Hepatocyte (in vitro differentiated cells): ENCODE data around the gene CDYL. TPM values are rescaled to one million over a fixed set of nuclear protein-coding genes. Genes with fewer than 3 reads are reported as not detected.

ENCODE experiments used
- DNase-seq: peaks from one replicate; pipeline ENCODE4 v3.0.0-alpha.2; 2016; ENCODE audit warnings: low spot score
- H2AFZ ChIP-seq: fragments of 200-600 bp; sonication (generic); 2 replicates; pipeline ENCODE4 v1.6.0; 2016; ENCODE audit warnings: antibody characterized with exemption, mild to moderate bottlenecking
- H3K27ac ChIP-seq: fragments of 200-600 bp; sonication (generic); 2 replicates; pipeline ENCODE4 v1.5.1; 2016; ENCODE audit warnings: mild to moderate bottlenecking
- H3K27me3 ChIP-seq: fragments of 200-600 bp; sonication (generic); 2 replicates; pipeline ENCODE4 v1.6.1; 2016
- H3K36me3 ChIP-seq: fragments of 200-600 bp; sonication (generic); replicated peaks from 2 replicates; pipeline ENCODE4 v1.5.1; 2016; ENCODE audit warnings: low read depth; ENCODE audit not compliant: insufficient read depth
- H3K4me1 ChIP-seq: fragments of 200-600 bp; sonication (generic); 2 replicates; pipeline ENCODE4 v1.5.1; 2016; ENCODE audit warnings: mild to moderate bottlenecking, moderate library complexity; ENCODE audit not compliant: insufficient read depth
- H3K4me2 ChIP-seq: fragments of 200-600 bp; sonication (generic); 2 replicates; pipeline ENCODE4 v1.6.0; 2016
- H3K4me3 ChIP-seq: fragments of 200-600 bp; sonication (generic); 2 replicates; pipeline ENCODE4 v1.5.1; 2016; ENCODE audit warnings: mild to moderate bottlenecking
- H3K79me2 ChIP-seq: fragments of 200-600 bp; sonication (generic); 2 replicates; pipeline ENCODE4 v1.6.0; 2017; ENCODE audit warnings: mild to moderate bottlenecking
- H3K9me2 ChIP-seq: fragments of 200-600 bp; sonication (generic); replicated peaks from 2 replicates; pipeline ENCODE4 v1.6.0; 2017; ENCODE audit warnings: mild to moderate bottlenecking; ENCODE audit not compliant: insufficient read depth
- H3K9me3 ChIP-seq: fragments of 200-600 bp; sonication (generic); 2 replicates; pipeline ENCODE4 v1.5.1; 2016; ENCODE audit warnings: low read depth, mild to moderate bottlenecking
- H4K20me1 ChIP-seq: fragments of 200-600 bp; sonication (generic); 2 replicates; pipeline ENCODE4 v1.6.0; 2016; ENCODE audit warnings: mild to moderate bottlenecking; ENCODE audit not compliant: insufficient read depth, poor library complexity, severe bottlenecking
- EZH2 ChIP-seq: fragments of 200-600 bp; sonication (generic); IDR thresholded peaks from 2 replicates; pipeline ENCODE4 v1.6.1; 2016; ENCODE audit warnings: antibody characterized with exemption, mild to moderate bottlenecking, borderline replicate concordance
- EZH2phosphoT487 ChIP-seq: fragments of 200-600 bp; sonication (generic); IDR thresholded peaks from one replicate; pipeline ENCODE4 v1.6.1; 2018; ENCODE audit warnings: antibody characterized with exemption, mild to moderate bottlenecking, low read depth, moderate library complexity; ENCODE audit not compliant: unreplicated experiment, severe bottlenecking
- WGBS: methylation state at CpG from one replicate; pipeline ENCODE4 v1.1.6; 2016; ENCODE audit warnings: low lambda C conversion rate; ENCODE audit errors: missing lambda C conversion rate; 5-methylcytosine and 5-hydroxymethylcytosine counted together
- polyA plus RNA-seq: library from polyadenylated mRNA; unstranded; fragments of >200 nt; fragmentation: Nextera tagmentation; extraction: Ambion mirVana; gene quantifications from 2 replicates; pipeline ENCODE4 v1.2.1, GENCODE V29; 2016
- total RNA-seq: library from RNA; depleted of rRNA; stranded (reverse); fragments of >200 nt; gene quantifications from 2 replicates; pipeline ENCODE4 v1.2.3, GENCODE V29; 2014
- TF ChIP-seq, protein P1 (sequence below): fragments of 200-600 bp; sonication (generic); IDR thresholded peaks from 2 replicates; pipeline ENCODE4 v1.5.1; 2016; ENCODE audit warnings: antibody characterized with exemption, mild to moderate bottlenecking; ENCODE audit not compliant: poor library complexity

The CDYL gene
- total and polyA plus RNA-seq, 2 experiments from 2014 or later = 25.3 to 30.4 TPM

DNA sequence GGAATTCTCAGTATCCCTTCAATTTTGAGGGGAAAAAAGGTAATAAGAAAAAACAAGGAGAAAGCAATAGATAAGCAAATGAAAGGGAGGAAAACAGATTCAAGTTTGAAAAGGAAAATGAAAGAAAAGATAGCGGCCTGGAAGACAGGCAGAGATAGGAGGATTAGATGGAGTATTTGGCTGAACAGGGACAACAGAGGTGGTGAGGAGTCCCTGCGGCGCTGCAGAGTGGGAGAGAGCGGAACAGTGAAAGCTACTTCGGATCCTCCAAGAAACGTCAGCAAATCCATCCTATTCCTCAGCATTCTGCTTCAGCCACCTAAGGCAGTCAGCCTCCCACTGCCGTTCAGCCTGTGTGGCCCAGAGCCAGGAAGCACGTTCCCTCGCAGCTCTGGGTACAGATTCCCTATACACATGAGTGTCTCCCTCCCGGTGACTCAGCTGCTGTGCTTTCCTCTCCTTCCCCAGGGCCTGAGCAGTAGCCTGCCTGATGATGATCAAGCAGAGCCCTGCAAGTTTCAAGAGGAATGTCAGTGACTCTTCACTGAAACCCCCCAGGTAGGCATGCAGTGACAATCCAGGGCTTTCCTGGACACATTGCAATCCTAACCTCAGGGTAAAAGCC, 43.4 kb upstream of the CDYL start:
- Histone ChIP-seq H3K4me2 (peak overlapping the region; percentile 66), H3K4me1 (peaks cover 3% of the 10 kb centered on the region), H3K79me2 (no peaks in the 10 kb centered on the region), H3K36me3 (no peaks in the 10 kb centered on the region), H4K20me1 (no peaks in the 10 kb centered on the region), H3K9me2 (no peaks in the 10 kb centered on the region), H2AFZ (no peak overlapping the region), H3K9me3 (no peaks in the 10 kb centered on the region), H3K27me3 (no peaks in the 10 kb centered on the region), H3K4me3 (no peak overlapping the region), H3K27ac (no peak overlapping the region)
- DNase-seq = peak; percentile 84
- no peak for TF ChIP-seq EZH2
- TF ChIP-seq, protein P1, sequence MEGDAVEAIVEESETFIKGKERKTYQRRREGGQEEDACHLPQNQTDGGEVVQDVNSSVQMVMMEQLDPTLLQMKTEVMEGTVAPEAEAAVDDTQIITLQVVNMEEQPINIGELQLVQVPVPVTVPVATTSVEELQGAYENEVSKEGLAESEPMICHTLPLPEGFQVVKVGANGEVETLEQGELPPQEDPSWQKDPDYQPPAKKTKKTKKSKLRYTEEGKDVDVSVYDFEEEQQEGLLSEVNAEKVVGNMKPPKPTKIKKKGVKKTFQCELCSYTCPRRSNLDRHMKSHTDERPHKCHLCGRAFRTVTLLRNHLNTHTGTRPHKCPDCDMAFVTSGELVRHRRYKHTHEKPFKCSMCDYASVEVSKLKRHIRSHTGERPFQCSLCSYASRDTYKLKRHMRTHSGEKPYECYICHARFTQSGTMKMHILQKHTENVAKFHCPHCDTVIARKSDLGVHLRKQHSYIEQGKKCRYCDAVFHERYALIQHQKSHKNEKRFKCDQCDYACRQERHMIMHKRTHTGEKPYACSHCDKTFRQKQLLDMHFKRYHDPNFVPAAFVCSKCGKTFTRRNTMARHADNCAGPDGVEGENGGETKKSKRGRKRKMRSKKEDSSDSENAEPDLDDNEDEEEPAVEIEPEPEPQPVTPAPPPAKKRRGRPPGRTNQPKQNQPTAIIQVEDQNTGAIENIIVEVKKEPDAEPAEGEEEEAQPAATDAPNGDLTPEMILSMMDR = no peak
- no peak for TF ChIP-seq EZH2phosphoT487
- 27% methylated on average over 10 of the region's 10 CpGs for WGBS

DNA sequence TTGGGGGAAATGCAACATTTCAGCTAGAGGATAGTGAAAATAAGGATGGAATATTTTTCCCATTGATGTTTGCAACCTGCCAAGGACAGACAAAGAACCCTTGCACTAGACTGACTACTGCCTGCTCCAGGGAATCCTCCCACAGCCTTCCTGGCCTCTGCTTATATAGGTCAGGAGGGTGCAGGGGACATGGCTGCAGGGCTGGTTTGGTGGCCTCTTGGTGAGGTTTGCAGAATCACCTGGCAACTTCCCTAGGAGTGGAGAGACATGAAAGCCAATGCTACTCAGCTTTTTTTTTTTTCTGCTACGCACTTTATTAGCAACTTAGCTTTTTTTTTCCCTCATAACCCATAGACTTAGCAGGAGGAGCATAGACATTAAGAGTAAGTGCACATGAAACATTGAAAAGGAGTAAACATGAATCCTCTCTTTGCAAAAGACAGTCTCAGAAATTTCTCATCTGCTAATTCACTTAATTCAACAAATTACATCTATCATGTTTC, 39.8 kb upstream of the CDYL start:
- H3K36me3 ChIP-seq = no peaks in the 10 kb centered on the region
- H3K79me2 ChIP-seq = no peaks in the 10 kb centered on the region
- no peak for DNase-seq
- H3K9me2 ChIP-seq = no peaks in the 10 kb centered on the region
- no peaks in the 10 kb centered on the region for H4K20me1 ChIP-seq
- TF ChIP-seq EZH2phosphoT487 = no peak
- TF ChIP-seq EZH2 = no peak
- TF ChIP-seq, protein P1 = no peak
- no peak overlapping the region for H3K4me3 ChIP-seq
- H2AFZ ChIP-seq = no peak overlapping the region
- no peaks in the 10 kb centered on the region for H3K27me3 ChIP-seq
- WGBS = 61% methylated on average over 1 of the region's 1 CpG
- no peaks in the 10 kb centered on the region for H3K9me3 ChIP-seq
- no peaks in the 10 kb centered on the region for H3K4me1 ChIP-seq
- H3K27ac ChIP-seq = no peak overlapping the region
- H3K4me2 ChIP-seq = no peak overlapping the region

DNA sequence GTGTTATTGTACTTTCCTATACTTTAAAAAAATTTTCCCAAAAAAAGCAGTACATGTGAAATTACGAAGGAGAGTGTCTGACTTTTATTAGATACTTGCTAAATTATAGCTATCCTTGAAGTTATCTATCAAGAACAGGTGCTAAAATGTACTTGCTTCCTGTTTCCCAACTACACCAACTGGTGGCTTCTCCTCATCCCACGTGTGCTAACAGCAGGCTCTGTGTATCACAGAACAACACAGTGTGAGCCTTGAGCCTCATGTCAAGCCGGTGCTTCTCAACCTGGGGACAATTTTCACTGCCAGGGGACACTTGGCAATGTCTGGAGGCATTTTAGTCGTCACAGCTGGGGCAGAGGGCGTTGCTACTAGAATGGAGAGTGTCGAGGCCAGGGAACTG, 36.2 kb upstream of the CDYL start:
- no peak for TF ChIP-seq EZH2phosphoT487
- no peak for TF ChIP-seq EZH2
- TF ChIP-seq, protein P1 = no peak

More for the DNA sequence above, 36.2 kb upstream of the CDYL start:
- Histone ChIP-seq H3K79me2 (no peaks in the 10 kb centered on the region), H3K4me3 (no peak overlapping the region), H3K27ac (no peak overlapping the region), H4K20me1 (no peaks in the 10 kb centered on the region), H3K4me1 (no peaks in the 10 kb centered on the region), H3K9me2 (no peaks in the 10 kb centered on the region), H3K4me2 (no peak overlapping the region), H2AFZ (no peak overlapping the region), H3K9me3 (no peaks in the 10 kb centered on the region), H3K27me3 (no peaks in the 10 kb centered on the region), H3K36me3 (no peaks in the 10 kb centered on the region)
- DNase-seq = no peak
- WGBS = 82% methylated on average over 6 of the region's 6 CpGs
